Measurements from ENCODE around the gene TMEM273. TPM values are rescaled to one million over a fixed set of nuclear protein-coding genes. Genes with fewer than 3 reads are reported as not detected.
A peak's percentile ranks its signal among the peaks of the same experiment; 100 is the strongest.

The TMEM273 gene
- polyA plus RNA-seq, 1 donor (not counting 4 experiments of a cell fraction or from before 2014, with no cell fraction given): not detected

GRCh38 chr10:49177391-49178355 lies 10.5 kb downstream of the TMEM273 start:
- peaks cover 6% of the 10 kb centered on the region for H3K4me1 ChIP-seq (ENCODE audit: control insufficient read depth, extremely low read depth, insufficient read depth, low read length)
- peak overlapping the region; percentile 14 for H3K4me2 ChIP-seq (ENCODE audit: control insufficient read depth, extremely low read depth, insufficient read depth, low read depth, low read length)
- TF ChIP-seq CTCF (optimal IDR thresholded peaks at IDR 0.05 in 1 of 3, IDR thresholded peaks at IDR 0.05 in 1 of 3, conservative IDR thresholded peaks at IDR 0.05 in 1 of 3; ENCODE audit: extremely low read depth in 1 of 3, insufficient read depth in 2 of 3, low read length in 3 of 3) (no peak), EZH2 (IDR thresholded peaks at IDR 0.05; ENCODE audit: low read length) (no peak)
- H4K20me1 ChIP-seq (ENCODE audit: control insufficient read depth, extremely low read depth, insufficient read depth, low read length): no peaks in the 10 kb centered on the region
- dilution Hi-C loops (cut with MboI; ENCODE audit: extremely low pct_ligation_motif_present, low sequenced_read_pairs): no loop called here
- no peak overlapping the region for H2AFZ ChIP-seq (ENCODE audit: control insufficient read depth, low read length)
- H3K27ac ChIP-seq (ENCODE audit: control insufficient read depth, insufficient read depth, low read length): peak overlapping the region; percentile 33
- H3K27me3 ChIP-seq (ENCODE audit: control insufficient read depth, extremely low read depth, insufficient read depth, low read length): peaks cover 4% of the 10 kb centered on the region
- no peak overlapping the region for H3K9ac ChIP-seq (ENCODE audit: control insufficient read depth, extremely low read depth, insufficient read depth, low read length)
- DNase-seq (ENCODE audit: low read depth, low spot score) (peak; percentile 40), FAIRE-seq (no peak)
- no peaks in the 10 kb centered on the region for H3K36me3 ChIP-seq (ENCODE audit: control insufficient read depth in 2 of 2, extremely low read depth in 1 of 2, insufficient read depth in 2 of 2, low read length in 2 of 2)
- no peaks in the 10 kb centered on the region for H3K9me1 ChIP-seq (ENCODE audit: control insufficient read depth, extremely low read depth, insufficient read depth, low read length)
- H3K79me2 ChIP-seq (ENCODE audit: control insufficient read depth, insufficient read depth, low read length): no peaks in the 10 kb centered on the region
- H3K9me3 ChIP-seq (ENCODE audit: control insufficient read depth, low read depth, low read length): no peaks in the 10 kb centered on the region
- no peak overlapping the region for H3K4me3 ChIP-seq (ENCODE audit: control insufficient read depth in 2 of 3, extremely low read depth in 1 of 3, insufficient read depth in 2 of 3, low read depth in 1 of 3, low read length in 3 of 3)

- DNase-seq (ENCODE audit: low read depth, low spot score): no peak
- TF ChIP-seq CTCF (optimal IDR thresholded peaks at IDR 0.05 in 1 of 3, IDR thresholded peaks at IDR 0.05 in 1 of 3, conservative IDR thresholded peaks at IDR 0.05 in 1 of 3; ENCODE audit: extremely low read depth in 1 of 3, insufficient read depth in 2 of 3, low read length in 3 of 3) (no peak), EZH2 (IDR thresholded peaks at IDR 0.05; ENCODE audit: low read length) (no peak)
- no peaks in the 10 kb centered on the region for H3K9me1 ChIP-seq (ENCODE audit: control insufficient read depth, extremely low read depth, insufficient read depth, low read length)
- peak overlapping the region; percentile 30 for H3K27ac ChIP-seq (ENCODE audit: control insufficient read depth, insufficient read depth, low read length)
- no peak overlapping the region for H3K9ac ChIP-seq (ENCODE audit: control insufficient read depth, extremely low read depth, insufficient read depth, low read length)
- no peak for FAIRE-seq
- no peak overlapping the region for H2AFZ ChIP-seq (ENCODE audit: control insufficient read depth, low read length)
- H3K36me3 ChIP-seq (ENCODE audit: control insufficient read depth in 2 of 2, extremely low read depth in 1 of 2, insufficient read depth in 2 of 2, low read length in 2 of 2): no peaks in the 10 kb centered on the region
- peaks cover 4% of the 10 kb centered on the region for H3K27me3 ChIP-seq (ENCODE audit: control insufficient read depth, extremely low read depth, insufficient read depth, low read length)
- dilution Hi-C loops (cut with MboI; ENCODE audit: extremely low pct_ligation_motif_present, low sequenced_read_pairs): no loop called here
- no peak overlapping the region for H3K4me2 ChIP-seq (ENCODE audit: control insufficient read depth, extremely low read depth, insufficient read depth, low read depth, low read length)
- peaks cover 6% of the 10 kb centered on the region for H3K4me1 ChIP-seq (ENCODE audit: control insufficient read depth, extremely low read depth, insufficient read depth, low read length)
- H3K9me3 ChIP-seq (ENCODE audit: control insufficient read depth, low read depth, low read length): no peaks in the 10 kb centered on the region
- H3K79me2 ChIP-seq (ENCODE audit: control insufficient read depth, insufficient read depth, low read length): no peaks in the 10 kb centered on the region
- H4K20me1 ChIP-seq (ENCODE audit: control insufficient read depth, extremely low read depth, insufficient read depth, low read length): no peaks in the 10 kb centered on the region
- no peak overlapping the region for H3K4me3 ChIP-seq (ENCODE audit: control insufficient read depth in 2 of 3, extremely low read depth in 1 of 3, insufficient read depth in 2 of 3, low read depth in 1 of 3, low read length in 3 of 3)
Observed at GRCh38 chr10:49176310-49177268, 11.6 kb downstream of the TMEM273 start.

All from keratinocyte (primary cell).